Epithelial cell of proximal tubule (primary cell): ENCODE results near the gene NTNG2. TPM values are rescaled to one million over a fixed set of nuclear protein-coding genes. Genes with fewer than 3 reads are reported as not detected.

Experiments
- DNase-seq: peaks from one replicate; pipeline ENCODE4 v3.0.0-alpha.2; 2011; ENCODE audit warnings: low read depth
- H3K4me3 ChIP-seq: 2 replicates; pipeline ENCODE4 v1.5.1; 2011; ENCODE audit warnings: low read depth, mild to moderate bottlenecking, low read length
- total RNA-seq: library from RNA; depleted of rRNA; stranded (reverse); fragments of >200 nt; gene quantifications from 2 replicates; pipeline ENCODE4 v1.2.3, GENCODE V29; 2015
- TF ChIP-seq, protein P1 (sequence below): conservative IDR thresholded peaks from 2 replicates; pipeline ENCODE4 v1.5.1; 2012; ENCODE audit warnings: low read depth, mild to moderate bottlenecking, low read length

The NTNG2 gene
- total RNA-seq, 1 donor from 2014 or later, result not detected

DNA sequence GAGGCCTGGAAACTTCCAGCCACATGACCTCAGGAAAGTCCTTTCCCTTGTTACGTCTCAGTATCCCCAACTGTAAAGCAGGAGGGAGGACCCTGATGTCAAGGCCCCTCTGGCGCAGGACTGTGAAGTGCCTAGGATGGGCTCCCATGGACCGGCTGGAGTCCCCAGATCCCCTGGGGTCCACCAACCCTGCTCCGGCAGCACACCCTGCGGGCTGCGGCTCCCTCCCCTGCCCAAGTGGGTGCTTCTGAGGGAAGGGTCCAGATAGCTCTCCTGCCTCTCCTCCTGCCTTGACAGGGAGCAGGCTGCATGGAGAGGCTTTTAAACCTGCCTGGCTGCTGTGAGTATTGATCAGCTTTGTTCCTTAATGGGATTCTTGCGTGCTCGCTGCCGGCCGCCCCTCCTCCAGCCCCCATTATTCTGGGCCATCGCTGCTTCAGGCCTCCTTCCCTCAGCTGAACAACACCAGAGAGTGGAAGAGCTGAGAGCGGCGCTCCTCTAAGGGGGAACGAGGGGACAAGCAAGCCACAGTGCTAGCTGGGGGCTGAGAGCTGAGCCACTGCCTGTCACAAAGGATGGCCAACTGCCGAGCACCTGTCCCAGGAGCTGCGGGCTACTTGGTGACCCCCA, 25.6 kb upstream of the NTNG2 start:
- TF ChIP-seq, protein P1, sequence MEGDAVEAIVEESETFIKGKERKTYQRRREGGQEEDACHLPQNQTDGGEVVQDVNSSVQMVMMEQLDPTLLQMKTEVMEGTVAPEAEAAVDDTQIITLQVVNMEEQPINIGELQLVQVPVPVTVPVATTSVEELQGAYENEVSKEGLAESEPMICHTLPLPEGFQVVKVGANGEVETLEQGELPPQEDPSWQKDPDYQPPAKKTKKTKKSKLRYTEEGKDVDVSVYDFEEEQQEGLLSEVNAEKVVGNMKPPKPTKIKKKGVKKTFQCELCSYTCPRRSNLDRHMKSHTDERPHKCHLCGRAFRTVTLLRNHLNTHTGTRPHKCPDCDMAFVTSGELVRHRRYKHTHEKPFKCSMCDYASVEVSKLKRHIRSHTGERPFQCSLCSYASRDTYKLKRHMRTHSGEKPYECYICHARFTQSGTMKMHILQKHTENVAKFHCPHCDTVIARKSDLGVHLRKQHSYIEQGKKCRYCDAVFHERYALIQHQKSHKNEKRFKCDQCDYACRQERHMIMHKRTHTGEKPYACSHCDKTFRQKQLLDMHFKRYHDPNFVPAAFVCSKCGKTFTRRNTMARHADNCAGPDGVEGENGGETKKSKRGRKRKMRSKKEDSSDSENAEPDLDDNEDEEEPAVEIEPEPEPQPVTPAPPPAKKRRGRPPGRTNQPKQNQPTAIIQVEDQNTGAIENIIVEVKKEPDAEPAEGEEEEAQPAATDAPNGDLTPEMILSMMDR, result no peak
- no peak for DNase-seq
- H3K4me3 ChIP-seq, result no peak overlapping the region

DNA sequence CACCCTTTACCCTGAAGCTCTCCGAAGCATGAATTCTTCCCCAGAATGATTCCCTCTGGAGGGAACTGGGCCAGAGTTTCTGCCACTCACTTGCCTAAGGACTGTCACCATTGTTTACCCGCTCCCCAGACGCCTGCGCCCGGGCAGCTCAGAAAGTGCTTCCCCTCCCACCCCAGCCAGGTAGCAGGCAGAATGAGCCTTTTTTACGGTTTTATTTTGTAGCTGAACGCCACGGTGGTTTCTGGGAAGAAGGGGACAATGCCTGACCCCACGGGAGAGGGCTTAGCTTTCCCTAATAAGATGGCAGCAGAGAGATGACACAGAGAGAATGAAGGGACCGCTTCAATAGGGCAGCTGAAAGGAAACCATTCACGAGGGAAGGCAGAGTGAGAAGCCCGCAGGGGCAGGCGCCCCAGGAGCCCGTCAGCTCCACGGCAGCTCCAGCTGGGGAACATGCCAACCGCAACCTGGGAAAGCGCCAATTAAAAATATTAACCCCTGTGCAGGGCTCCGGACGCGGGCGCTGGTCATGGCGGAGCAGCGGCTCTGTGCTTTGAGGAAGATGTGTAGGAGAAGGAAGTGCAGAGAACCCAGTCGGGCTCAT, 20.4 kb upstream of the NTNG2 start:
- DNase-seq, result no peak

DNA sequence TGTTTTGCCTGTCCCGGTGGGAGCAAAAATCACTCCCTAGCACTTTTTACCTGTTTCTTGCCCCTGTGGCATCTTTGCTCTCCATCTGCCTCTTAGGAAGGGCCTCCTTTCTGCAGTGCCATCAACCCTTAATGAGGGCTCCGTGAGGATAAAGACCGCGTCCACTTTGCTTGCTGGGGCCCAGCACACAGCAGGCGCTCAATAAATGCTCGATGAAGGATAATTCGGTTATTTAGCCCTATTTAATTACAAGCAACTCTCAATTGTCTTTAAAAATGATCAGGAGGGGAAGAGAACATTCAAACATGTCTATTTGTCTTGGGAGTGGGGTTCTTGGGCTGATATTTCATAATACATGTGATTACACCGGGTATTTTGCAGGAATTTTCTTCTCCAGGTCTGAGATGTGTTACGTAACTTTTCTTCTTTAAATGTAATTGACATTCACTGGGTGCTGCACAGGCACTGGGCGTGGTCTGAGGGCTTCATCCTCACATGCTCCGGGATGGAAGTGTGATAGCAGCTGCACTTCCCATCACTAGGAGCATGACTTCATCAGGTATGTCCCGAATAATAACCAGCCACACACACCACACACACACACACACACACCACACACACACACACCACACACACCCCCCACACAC, 19.8 kb upstream of the NTNG2 start:
- DNase-seq, result no peak
- H3K4me3 ChIP-seq, result peak overlapping the region; percentile 43
- TF ChIP-seq, protein P1, result no peak

More for the DNA sequence above, 20.4 kb upstream of the NTNG2 start:
- TF ChIP-seq, protein P1, result no peak
- peak overlapping the region; percentile 43 for H3K4me3 ChIP-seq

DNA sequence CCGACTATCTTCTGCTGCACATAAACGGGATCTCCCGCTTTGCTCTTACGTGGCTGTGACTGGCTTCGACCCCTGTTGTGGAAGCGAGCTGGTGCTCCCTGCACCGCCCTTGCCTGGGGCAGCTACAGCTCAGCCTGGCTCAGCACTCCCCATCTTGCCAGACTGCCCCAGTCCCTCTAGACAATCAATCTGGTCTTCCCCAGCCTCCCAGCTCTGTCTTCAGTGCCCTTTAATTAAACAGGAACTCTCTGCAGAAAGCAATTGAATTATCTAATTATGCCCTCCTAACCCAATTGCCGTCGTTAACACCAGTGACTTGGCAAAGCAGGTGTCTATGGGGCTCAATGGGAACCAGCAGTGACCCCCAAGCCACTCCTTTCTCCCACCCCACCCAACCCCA, 18.9 kb upstream of the NTNG2 start:
- no peak for DNase-seq
- TF ChIP-seq, protein P1, result no peak
- H3K4me3 ChIP-seq, result no peak overlapping the region

DNA sequence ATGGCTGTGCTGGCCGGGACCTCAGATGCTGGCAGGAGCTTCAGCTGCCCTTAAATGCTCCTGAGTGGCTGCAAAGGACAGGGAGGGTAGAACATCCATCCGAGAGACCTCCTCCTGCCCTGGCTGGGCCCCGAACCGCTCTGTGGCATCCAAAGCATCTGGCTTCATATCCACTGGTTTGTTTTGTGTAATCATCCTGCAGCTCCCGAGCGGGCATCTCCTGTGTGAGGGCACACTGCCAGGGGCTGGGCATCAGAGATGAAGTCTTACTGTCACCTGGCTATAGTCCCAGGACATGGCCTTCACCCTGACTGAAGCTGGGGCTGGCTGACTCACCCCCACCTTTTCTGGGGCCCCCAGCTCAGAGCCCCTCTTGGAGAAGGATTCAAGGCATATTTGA, 18.5 kb upstream of the NTNG2 start:
- TF ChIP-seq, protein P1, result no peak
- DNase-seq, result no peak
- H3K4me3 ChIP-seq, result no peak overlapping the region

DNA sequence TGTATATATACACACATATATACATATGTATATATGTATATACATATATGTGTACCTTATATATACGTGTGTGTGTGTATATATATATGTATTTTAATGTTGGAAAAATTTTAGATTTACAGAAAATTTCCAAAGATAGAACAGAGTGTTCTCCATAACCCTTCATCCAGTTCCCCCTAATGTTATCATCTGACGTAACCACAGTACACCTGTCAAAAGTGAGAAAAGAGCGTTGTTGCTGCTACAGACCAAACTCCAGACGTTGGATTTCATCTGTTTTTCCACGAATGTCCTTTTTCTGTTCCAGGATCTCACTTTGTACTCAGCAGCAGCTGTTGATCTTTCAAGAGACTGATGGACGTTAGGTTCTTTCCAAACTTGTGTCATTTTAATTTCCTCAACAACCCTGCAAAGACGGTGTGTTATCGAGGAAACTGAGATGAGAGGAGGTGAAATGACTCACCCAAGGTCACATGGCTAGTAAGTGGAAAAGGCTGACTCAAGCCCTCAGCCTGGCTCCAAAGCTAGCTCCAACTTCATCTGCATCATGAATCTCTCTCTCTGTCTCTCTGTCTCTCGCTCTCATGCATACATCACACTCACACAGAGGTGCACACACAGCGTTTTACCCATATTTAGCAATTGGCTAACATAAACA, 17.0 kb upstream of the NTNG2 start:
- TF ChIP-seq, protein P1, result no peak
- no peak overlapping the region for H3K4me3 ChIP-seq
- DNase-seq, result no peak
